Activated CD4-positive, alpha-beta T cell treated with anti-CD3 and anti-CD28 coated beads, Interleukin-2, amount 50 U/mL, for 16 hours (primary cell): ENCODE measurements around the gene EIF4G1.

Experiments
- DNase-seq: peaks from one replicate; pipeline ENCODE4 v3.0.0-alpha.2; 2020

The EIF4G1 gene

GRCh38 chr3:184372911-184373310, 58.5 kb downstream of the EIF4G1 start:
- no peak for DNase-seq

DNA sequence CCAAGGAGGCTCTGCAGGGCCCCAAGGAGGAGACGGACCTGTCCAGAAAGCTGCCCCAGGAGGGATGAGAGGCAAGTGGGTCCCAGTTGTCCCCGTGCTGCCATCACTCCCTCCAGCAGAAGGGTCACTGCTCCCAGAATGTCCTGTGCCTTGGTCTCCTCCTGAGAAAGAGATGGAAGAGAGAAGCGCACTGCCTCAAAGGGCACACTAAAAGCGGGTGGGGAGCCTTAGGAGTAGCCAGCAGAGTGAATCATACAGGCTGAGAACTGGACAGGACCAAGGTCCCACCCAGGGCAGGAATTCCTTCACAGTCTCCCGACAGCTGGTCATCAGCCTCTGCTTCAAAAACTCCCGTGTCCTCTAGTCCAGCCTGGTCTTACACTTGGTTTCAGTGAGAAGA, 59.0 kb downstream of the EIF4G1 start:
- no peak for DNase-seq

- DNase-seq, result no peak
These were observed 61.5 kb downstream of the EIF4G1 start for GRCh38 chr3:184375747-184376461.

DNA sequence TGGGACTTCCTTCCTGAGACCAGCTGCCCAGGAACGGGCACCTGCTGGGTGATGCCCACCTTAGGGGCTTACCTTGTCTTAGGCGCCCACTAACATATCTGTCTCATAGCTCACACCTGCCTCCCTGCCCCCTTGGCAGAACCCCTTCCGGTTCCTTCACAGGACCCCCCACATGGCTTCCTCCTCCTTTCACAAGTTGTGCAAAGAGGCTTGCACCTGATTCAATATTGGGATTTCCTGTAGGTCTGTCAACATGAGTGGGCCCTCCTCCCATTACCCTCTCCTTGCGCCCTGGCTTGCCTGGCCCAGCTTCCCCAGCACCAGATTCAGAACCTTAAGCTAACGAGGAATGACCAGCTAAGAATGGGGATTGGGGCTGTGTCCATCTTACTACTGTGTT, 63.0 kb downstream of the EIF4G1 start:
- DNase-seq, result no peak

- no peak for DNase-seq
These were observed 63.6 kb downstream of the EIF4G1 start, which contains the start of gene THPO for GRCh38 chr3:184377882-184378445. Gene THPO, minus strand, starts transcription at chr3:184378207. Its CDS starts 1,948 bp downstream, at chr3:184376259.

GRCh38 chr3:184378651-184379357, 64.4 kb downstream of the EIF4G1 start:
- DNase-seq, result no peak

DNA sequence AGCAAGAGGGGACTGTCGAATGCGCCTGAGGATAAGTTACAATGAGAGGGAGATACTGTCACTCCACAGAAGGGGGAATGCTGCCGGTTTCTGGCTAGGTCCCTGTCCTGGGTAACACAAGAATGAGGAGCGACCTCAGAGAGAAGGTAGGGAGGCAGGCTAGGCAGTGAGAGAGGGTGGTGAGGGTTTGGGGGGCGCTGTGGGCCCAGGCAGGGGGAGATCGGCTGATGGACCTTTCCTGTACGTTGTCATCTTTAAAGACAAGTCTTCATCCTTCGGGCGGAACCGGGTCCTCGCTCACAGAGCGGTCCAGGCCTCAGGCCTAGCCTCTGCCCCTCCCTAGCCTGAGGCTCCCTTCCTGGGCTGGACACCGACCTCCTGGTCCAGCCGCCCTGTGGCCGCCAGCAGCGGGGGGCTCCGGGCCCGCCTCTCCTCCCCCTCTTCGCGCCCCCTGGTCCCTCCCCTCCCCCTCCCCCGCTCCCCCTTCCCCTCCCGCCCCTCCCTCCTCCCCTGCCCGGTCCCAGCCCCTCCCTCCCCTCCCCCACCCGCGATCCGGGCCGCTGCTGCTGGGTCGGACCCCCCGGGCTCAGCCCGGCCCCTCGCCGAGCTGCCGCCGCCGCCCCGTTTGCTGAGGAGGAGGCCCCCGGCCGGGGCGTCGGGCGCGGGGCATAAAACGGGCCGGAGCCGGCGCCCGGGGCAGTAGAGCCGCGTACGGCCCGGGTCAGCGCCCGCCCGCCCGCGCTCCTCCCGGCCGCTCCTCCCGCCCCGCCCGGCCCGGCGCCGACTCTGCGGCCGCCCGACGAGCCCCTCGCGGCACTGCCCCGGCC, 65.2 kb downstream of the EIF4G1 start, which contains the start of gene CHRD:
Gene CHRD (plus strand): TSS at position 697 of the 827 bp plus-strand sequence. CDS start 265 bp downstream, outside the sequence.
- no peak for DNase-seq

GRCh38 chr3:184380185-184380626, 65.8 kb downstream of the EIF4G1 start:
- no peak for DNase-seq

- no peak for DNase-seq
These were observed 66.3 kb downstream of the EIF4G1 start for GRCh38 chr3:184380627-184381260.

DNA sequence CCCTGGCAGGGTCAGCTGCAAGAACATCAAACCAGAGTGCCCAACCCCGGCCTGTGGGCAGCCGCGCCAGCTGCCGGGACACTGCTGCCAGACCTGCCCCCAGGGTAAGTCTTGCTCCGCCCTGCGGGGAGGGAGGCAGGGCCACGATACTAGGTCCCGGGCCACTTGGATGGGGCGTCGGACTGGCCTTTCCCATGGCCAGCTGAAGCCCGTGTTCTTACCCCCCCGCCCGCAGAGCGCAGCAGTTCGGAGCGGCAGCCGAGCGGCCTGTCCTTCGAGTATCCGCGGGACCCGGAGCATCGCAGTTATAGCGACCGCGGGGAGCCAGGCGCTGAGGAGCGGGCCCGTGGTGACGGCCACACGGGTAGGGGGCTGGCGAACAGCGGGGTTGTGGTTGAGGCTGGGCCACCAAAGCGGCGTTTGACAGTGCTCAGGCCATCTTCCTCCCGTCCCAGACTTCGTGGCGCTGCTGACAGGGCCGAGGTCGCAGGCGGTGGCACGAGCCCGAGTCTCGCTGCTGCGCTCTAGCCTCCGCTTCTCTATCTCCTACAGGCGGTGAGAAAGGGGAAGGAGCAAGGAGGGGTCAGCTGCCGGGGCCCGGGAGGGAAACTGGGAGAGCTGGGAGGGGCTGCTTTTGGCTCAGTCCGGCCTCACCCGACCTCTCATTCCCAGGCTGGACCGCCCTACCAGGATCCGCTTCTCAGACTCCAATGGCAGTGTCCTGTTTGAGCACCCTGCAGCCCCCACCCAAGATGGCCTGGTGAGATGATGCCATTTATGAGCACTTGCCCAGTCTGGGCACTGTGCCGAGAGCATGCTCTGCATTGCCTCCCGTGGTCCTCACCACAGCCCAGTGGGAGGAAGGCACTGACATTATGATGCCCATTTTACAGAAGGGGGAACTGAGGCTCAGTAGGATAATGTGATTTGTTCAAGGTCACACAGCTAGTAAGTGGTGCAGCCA, 67.1 kb downstream of the EIF4G1 start:
- DNase-seq, result no peak

- DNase-seq, result no peak
These were observed 68.1 kb downstream of the EIF4G1 start for GRCh38 chr3:184382326-184383032.

DNA sequence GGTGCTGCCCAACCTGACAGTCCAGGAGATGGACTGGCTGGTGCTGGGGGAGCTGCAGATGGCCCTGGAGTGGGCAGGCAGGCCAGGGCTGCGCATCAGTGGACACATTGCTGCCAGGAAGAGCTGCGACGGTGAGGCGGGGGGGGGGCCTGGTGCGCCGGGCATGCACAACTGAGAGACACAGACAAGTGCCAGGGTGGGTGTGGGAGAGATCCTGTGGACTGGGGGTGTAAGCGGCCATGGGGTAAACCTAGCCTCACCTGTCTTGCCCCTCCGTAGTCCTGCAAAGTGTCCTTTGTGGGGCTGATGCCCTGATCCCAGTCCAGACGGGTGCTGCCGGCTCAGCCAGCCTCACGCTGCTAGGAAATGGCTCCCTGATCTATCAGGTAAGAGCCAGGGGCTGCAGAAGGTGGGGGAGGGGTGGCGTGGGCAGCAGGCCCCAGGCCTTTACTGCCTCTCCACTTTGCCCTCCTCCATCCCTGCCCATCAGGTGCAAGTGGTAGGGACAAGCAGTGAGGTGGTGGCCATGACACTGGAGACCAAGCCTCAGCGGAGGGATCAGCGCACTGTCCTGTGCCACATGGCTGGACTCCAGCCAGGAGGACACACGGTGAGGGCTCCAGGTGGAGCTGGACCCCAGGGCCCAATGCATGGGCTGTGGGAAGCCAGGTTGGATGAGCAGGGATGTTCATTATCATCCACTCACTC, 68.8 kb downstream of the EIF4G1 start:
- DNase-seq, result no peak

DNA sequence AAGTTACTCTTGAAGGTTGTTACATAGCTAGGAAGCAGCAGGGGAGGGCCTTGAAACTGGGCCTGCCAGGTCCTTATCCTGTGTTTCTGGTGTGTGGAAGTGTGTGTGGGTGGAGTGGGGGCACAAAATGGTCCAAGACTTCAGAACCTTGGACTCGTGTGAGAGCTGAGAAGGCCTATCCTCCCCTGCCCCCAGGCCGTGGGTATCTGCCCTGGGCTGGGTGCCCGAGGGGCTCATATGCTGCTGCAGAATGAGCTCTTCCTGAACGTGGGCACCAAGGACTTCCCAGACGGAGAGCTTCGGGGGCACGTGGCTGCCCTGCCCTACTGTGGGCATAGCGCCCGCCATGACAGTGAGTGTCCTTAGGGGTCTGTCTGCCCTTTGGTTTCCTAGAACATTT, 69.9 kb downstream of the EIF4G1 start:
- no peak for DNase-seq
